OCI-LY3 (cell line): ENCODE results near the gene DHRSX.

Experiments
- H2AFZ ChIP-seq: fragments of 200-600, 300-600 bp; shearing (Covaris generic); 2 replicates; pipeline ENCODE4 v1.6.0; 2014; ENCODE audit warnings: antibody characterized with exemption, low read depth, low read length
- H3K27ac ChIP-seq: fragments of 200-600, 300-600 bp; sonication (generic); 2 replicates; pipeline ENCODE4 v1.5.1; 2014; ENCODE audit warnings: mild to moderate bottlenecking, low read length, moderate library complexity, mixed read lengths
- H3K27me3 ChIP-seq: fragments of 200-600, 300-600 bp; sonication (generic); 2 replicates; pipeline ENCODE4 v1.6.1; 2014; ENCODE audit warnings: low read depth, low read length, mixed read lengths
- H3K36me3 ChIP-seq: fragments of 200-600, 300-600 bp; sonication (generic); replicated peaks from 2 replicates; pipeline ENCODE3; 2014; ENCODE audit warnings: low read depth, low read length, mixed read lengths
- H3K4me1 ChIP-seq: fragments of 300-600, 200-600 bp; sonication (generic); 2 replicates; pipeline ENCODE4 v1.6.1; 2014; ENCODE audit warnings: low read length, mixed read lengths
- H3K4me2 ChIP-seq: fragments of 200-600, 300-600 bp; sonication (generic); 2 replicates; pipeline ENCODE4 v1.6.1; 2014; ENCODE audit warnings: low read length, mixed read lengths
- H3K4me3 ChIP-seq: fragments of 300-600, 200-600 bp; sonication (generic); 2 replicates; pipeline ENCODE4 v1.5.1; 2014; ENCODE audit warnings: antibody characterized with exemption, mild to moderate bottlenecking, low read length, moderate library complexity
- H3K79me2 ChIP-seq: fragments of 300-600, 200-600 bp; shearing (Covaris generic); 2 replicates; pipeline ENCODE4 v1.6.1; 2014; ENCODE audit warnings: mild to moderate bottlenecking, low read length, mixed read lengths
- H3K9ac ChIP-seq: fragments of 300-600, 200-600 bp; shearing (Covaris generic); 2 replicates; pipeline ENCODE4 v1.6.0; 2014; ENCODE audit warnings: mild to moderate bottlenecking, low read length, moderate library complexity
- H3K9me3 ChIP-seq: fragments of 200-600, 300-600 bp; shearing (Covaris generic); 2 replicates; pipeline ENCODE4 v1.6.1; 2014; ENCODE audit warnings: low read length, mixed read lengths; ENCODE audit not compliant: insufficient read depth
- H4K20me1 ChIP-seq: fragments of 200-600, 300-600 bp; sonication (generic); 2 replicates; pipeline ENCODE4 v1.6.1; 2016; ENCODE audit warnings: low read length, mixed read lengths; ENCODE audit not compliant: insufficient read depth
- CTCF ChIP-seq: fragments of 200-600, 300-600 bp; sonication (generic); IDR thresholded peaks from 2 replicates; pipeline ENCODE4 v1.5.1; 2014; ENCODE audit warnings: antibody characterized with exemption, low read length, low read depth
- EZH2phosphoT487 ChIP-seq: fragments of 200-600 bp; shearing (Covaris generic); IDR thresholded peaks from 2 replicates; pipeline ENCODE4 v1.6.1; 2018; ENCODE audit warnings: antibody characterized with exemption, mixed run types, low read depth

Gene DHRSX

GRCh38 chrX:2311501-2311900, 189.3 kb downstream of the DHRSX start:
- Histone ChIP-seq H2AFZ (no peak overlapping the region), H3K36me3 (peaks cover 4% of the 10 kb centered on the region), H3K27me3 (no peaks in the 10 kb centered on the region), H3K9ac (no peak overlapping the region), H3K4me2 (no peak overlapping the region), H3K4me1 (no peaks in the 10 kb centered on the region), H3K4me3 (no peak overlapping the region), H3K9me3 (no peaks in the 10 kb centered on the region), H3K27ac (no peak overlapping the region), H3K79me2 (no peaks in the 10 kb centered on the region), H4K20me1 (no peaks in the 10 kb centered on the region)
- TF ChIP-seq CTCF (no peak), EZH2phosphoT487 (no peak)

- TF ChIP-seq CTCF (no peak), EZH2phosphoT487 (no peak)
- Histone ChIP-seq H3K4me3 (no peak overlapping the region), H3K36me3 (peaks cover under 1% of the 10 kb centered on the region), H3K27ac (no peak overlapping the region), H3K9ac (no peak overlapping the region), H2AFZ (no peak overlapping the region), H3K79me2 (no peaks in the 10 kb centered on the region), H3K4me1 (no peaks in the 10 kb centered on the region), H3K9me3 (no peaks in the 10 kb centered on the region), H3K27me3 (no peaks in the 10 kb centered on the region), H3K4me2 (no peak overlapping the region), H4K20me1 (0 out of 2 replicates have a peak, but pooled peaks cover 4% of the 10 kb centered on the region)
Observed at GRCh38 chrX:2301901-2302300, 198.9 kb downstream of the DHRSX start.

- H3K4me3 ChIP-seq: no peak overlapping the region
- no peaks in the 10 kb centered on the region for H3K9me3 ChIP-seq
- H3K4me1 ChIP-seq: no peaks in the 10 kb centered on the region
- no peak overlapping the region for H2AFZ ChIP-seq
- TF ChIP-seq CTCF: no peak
- no peak for TF ChIP-seq EZH2phosphoT487
- H3K79me2 ChIP-seq: no peaks in the 10 kb centered on the region
- no peaks in the 10 kb centered on the region for H3K27me3 ChIP-seq
- no peak overlapping the region for H3K9ac ChIP-seq
- H3K4me2 ChIP-seq: no peak overlapping the region
- peaks cover 4% of the 10 kb centered on the region for H3K36me3 ChIP-seq
- H3K27ac ChIP-seq: no peak overlapping the region
- H4K20me1 ChIP-seq: 0 out of 2 replicates have a peak, but pooled peaks cover 4% of the 10 kb centered on the region
Observed at GRCh38 chrX:2299871-2300270, 200.9 kb downstream of the DHRSX start.

- TF ChIP-seq CTCF (no peak), EZH2phosphoT487 (no peak)
- Histone ChIP-seq H3K27ac (no peak overlapping the region), H3K4me2 (no peak overlapping the region), H2AFZ (no peak overlapping the region), H3K36me3 (peaks cover 31% of the 10 kb centered on the region), H3K9ac (no peak overlapping the region), H3K4me3 (no peak overlapping the region), H3K27me3 (no peaks in the 10 kb centered on the region), H3K9me3 (no peaks in the 10 kb centered on the region), H4K20me1 (0 out of 2 replicates have a peak, but pooled peaks cover 6% of the 10 kb centered on the region), H3K79me2 (no peaks in the 10 kb centered on the region), H3K4me1 (no peaks in the 10 kb centered on the region)
Observed at GRCh38 chrX:2286731-2287130, 214.0 kb downstream of the DHRSX start.
